ENCODE results near the gene ZNF862.

The ZNF862 gene

DNA sequence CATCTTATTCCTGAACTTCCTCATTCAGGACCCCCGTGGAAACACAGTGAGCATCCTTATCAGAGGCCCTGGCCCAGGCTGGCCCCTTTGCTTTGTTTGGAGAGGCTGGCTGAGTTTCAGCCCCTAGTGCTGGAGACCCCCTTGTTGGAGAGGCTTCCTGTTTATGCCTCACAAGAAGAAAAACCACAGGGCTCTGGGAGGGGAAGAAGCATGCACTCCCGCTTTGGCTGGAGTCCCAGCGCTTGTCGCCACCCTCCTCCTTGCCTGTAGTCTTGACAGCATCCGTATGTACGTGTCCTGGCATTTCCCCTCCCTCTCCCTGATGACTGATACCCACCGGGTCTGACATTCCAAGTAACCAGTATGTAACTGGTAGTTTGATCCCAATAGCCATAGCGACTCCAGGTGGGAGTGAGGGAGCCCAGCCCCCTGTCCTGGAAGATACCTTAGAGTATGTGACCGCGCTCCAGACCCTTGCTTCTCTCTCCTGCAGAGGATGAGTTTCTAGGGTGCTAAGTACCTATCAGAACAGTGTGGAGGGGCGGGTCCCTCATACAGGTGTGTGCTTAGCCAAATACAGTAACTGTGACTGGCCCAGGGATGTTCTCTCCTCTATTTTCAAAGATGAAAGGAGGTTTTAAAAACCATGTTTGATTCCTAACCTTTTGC is 28.7 kb downstream of the ZNF862 start:
- TF ChIP-seq, protein P1, sequence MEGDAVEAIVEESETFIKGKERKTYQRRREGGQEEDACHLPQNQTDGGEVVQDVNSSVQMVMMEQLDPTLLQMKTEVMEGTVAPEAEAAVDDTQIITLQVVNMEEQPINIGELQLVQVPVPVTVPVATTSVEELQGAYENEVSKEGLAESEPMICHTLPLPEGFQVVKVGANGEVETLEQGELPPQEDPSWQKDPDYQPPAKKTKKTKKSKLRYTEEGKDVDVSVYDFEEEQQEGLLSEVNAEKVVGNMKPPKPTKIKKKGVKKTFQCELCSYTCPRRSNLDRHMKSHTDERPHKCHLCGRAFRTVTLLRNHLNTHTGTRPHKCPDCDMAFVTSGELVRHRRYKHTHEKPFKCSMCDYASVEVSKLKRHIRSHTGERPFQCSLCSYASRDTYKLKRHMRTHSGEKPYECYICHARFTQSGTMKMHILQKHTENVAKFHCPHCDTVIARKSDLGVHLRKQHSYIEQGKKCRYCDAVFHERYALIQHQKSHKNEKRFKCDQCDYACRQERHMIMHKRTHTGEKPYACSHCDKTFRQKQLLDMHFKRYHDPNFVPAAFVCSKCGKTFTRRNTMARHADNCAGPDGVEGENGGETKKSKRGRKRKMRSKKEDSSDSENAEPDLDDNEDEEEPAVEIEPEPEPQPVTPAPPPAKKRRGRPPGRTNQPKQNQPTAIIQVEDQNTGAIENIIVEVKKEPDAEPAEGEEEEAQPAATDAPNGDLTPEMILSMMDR (conservative IDR thresholded peaks at IDR 0.05; ENCODE audit: low read depth), result no peak
- ChIA-PET POLR2A (ENCODE audit: low non-redundant PET) (no interaction called here), CTCF (no interaction called here)
- H3K27ac ChIP-seq, result no peak overlapping the region
- DNase-seq (ENCODE audit: low spot score), result peak; percentile 4

DNA sequence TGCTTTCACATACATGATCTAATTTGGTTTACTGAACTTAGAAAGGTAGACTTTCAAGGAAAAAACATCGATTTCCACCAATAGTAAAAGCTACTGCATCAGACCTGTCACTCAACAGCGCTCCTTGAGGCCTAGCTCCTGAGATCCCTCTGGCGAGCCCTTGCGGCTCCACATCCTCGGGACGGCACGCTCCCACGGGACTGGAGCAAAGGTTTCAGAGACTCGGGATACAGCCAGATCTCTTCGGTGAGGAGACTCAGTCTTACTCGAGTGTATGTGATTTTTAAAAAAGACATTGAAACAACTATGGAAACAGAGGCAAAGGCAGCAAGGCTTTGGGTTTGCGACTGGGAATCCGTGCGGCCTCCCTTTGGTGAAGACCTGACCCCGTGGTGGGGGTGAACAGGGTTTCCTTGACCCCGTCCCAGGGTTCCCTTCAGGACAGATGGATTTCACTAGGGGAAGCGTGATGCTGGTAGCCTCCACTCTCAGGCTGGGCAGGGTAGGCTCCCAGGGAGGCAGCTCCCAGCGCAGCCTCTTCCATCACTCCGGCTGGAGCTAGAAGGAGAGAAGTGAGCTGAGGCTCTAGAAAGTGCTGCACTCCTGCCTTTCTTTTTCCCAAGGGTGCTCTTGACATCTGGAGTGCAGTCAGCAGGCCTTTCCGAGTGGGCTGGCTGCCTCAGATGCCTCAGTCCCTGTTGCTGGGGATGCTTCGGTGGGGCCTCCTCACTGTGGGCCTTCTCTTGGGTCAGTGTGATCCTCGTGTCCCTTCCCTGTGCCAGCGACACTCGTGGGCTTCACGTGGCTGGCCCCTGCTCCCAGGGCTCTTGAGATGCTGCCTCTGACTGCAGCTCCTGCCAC is 29.8 kb downstream of the ZNF862 start:
- ChIA-PET CTCF (no interaction called here), POLR2A (ENCODE audit: low non-redundant PET) (no interaction called here)

DNA sequence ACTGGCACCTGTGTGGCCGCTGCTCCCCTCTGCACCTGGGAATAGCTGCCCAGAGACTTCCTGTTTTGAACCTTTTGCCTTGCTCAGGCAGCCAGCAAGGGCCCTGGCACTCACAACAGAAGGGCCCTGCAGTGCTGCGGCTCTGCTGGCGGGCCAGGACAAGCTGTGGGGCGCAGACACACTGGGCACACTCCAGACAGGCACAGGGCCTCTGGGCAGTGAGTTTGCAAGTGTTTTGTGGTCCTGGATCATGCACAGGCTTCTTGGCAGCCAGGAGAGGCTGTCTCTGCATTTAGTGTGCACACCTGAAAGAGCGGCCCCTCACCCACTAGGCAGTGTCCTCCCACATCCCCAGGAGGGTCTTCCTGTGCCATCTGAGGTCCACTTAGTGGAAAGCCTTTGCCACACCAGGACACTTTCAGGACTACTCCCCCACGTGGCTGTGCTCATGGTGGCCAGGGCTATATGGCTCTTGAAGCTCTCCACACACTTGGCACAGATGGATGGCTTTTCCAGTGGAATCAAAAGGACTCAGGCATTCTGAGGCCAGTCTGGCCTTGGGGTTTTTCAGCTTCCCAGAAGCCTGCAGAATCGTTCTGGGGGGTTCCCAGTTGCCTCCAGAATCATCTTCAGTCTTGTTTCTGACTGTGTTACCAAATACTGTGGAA is 30.6 kb downstream of the ZNF862 start:
- DNase-seq (ENCODE audit: low spot score), result no peak
- POLR2A ChIA-PET (ENCODE audit: low non-redundant PET), result no interaction called here
- TF ChIP-seq, protein P1 (conservative IDR thresholded peaks at IDR 0.05; ENCODE audit: low read depth), result no peak
- CTCF ChIA-PET, result interaction anchor here (0.6 kb wide), 1 partner anchor 307 kb away, joined by 3 read pairs; no protein-coding TSS in a partner anchor
- H3K27ac ChIP-seq, result 0 out of 2 replicates have a peak overlapping the region, but pooled peaks have one; percentile 5

More for the DNA sequence above, 29.8 kb downstream of the ZNF862 start:
- TF ChIP-seq, protein P1 (conservative IDR thresholded peaks at IDR 0.05; ENCODE audit: low read depth), result no peak
- 0 out of 2 replicates have a peak overlapping the region, but pooled peaks have one; percentile 5 for H3K27ac ChIP-seq
- DNase-seq (ENCODE audit: low spot score), result no peak

DNA sequence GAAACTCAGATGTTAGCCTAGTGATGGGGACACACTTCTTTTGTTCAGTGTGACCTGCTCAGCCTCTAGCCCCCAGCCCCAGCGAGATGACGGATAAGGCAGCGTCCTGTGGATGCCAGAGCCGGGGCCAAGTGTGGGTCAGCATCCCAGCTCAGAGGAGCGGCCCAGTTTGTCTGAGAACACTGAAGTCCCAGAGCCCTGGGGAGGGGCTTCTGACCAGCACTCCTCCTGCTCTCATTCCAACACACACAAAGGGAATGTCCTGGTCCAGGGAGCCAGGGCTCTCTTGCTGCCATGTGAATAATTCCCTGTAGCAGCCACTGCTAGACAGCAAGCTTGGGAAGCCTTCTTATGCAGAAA is 31.1 kb downstream of the ZNF862 start:
- no peak for DNase-seq (ENCODE audit: low spot score)
- no peak overlapping the region for H3K27ac ChIP-seq
- POLR2A ChIA-PET (ENCODE audit: low non-redundant PET), result no interaction called here
- TF ChIP-seq, protein P1 (conservative IDR thresholded peaks at IDR 0.05; ENCODE audit: low read depth), result no peak
- CTCF ChIA-PET, result interaction anchor here (0.6 kb wide), 1 partner anchor 307 kb away, joined by 3 read pairs; no protein-coding TSS in a partner anchor

DNA sequence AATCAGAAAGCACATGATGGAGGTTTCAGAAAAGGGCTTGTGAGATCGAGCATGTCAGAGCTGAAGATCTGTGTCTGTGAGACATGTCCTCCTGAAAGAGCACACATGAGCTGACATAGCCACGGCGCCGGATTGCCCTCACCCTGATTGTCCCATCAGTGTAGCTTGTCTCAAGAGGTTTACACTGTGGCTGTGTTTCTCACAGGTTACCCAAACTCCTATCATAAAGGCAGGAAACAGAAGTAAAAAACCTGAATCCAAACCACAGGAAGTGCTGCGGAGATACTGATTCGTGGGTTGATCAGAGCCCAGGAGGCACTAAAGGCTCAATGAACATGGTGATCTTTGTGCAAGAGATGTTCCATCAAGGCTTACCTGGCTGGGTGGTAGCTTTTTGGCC is 31.7 kb downstream of the ZNF862 start:
- ChIA-PET POLR2A (ENCODE audit: low non-redundant PET) (no interaction called here), CTCF (no interaction called here)
- TF ChIP-seq, protein P1 (conservative IDR thresholded peaks at IDR 0.05; ENCODE audit: low read depth), result no peak
- DNase-seq (ENCODE audit: low spot score), result no peak
- no peak overlapping the region for H3K27ac ChIP-seq

DNA sequence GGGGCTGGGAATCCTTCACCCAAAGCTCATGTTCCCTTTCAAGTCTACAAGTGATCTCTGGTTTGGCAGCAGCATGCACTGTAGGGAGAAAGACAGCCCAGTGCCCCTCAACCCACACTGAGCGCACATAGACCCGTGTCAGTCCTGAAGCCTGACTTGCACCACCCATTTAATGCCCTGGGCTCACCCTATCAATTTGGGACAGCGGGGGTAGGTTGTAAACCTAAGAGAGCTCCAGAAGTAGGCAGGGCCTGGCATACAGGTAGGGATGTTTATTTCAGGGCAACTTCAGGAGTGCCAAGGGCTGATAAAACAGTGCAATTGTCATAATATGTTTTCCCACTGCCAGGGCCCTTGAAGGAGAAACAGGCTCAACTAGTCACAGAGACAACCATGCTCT is 32.1 kb downstream of the ZNF862 start:
- TF ChIP-seq, protein P1 (conservative IDR thresholded peaks at IDR 0.05; ENCODE audit: low read depth), result no peak
- DNase-seq (ENCODE audit: low spot score), result no peak
- ChIA-PET POLR2A (ENCODE audit: low non-redundant PET) (no interaction called here), CTCF (no interaction called here)
- H3K27ac ChIP-seq, result no peak overlapping the region

Data from RWPE1 (cell line).